ENCODE results near the gene PLCH1.

DNA sequence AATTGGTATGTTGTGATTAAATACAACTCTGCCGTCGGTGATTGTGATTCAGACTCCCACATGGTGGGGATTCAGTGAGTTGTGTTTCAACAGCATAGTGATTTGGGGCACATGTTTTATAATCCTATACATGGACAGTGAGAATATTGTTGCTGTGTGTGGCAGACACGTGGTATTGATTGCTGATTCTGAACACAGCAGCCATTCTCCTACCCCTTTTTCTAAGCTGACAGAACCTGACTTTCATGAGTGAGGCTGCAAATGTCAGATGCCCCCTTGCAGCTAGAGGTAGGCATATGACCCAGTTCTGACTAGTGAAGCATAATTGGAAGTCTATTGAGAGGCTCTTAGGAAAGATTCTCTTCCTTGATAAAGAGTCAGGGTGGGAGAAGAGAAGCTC is 296.3 kb downstream of the PLCH1 start:
- TF ChIP-seq CTCF (optimal IDR thresholded peaks at IDR 0.05 in 1 of 3, IDR thresholded peaks at IDR 0.05 in 1 of 3, conservative IDR thresholded peaks at IDR 0.05 in 1 of 3; ENCODE audit: extremely low read depth in 1 of 3, insufficient read depth in 2 of 3, low read length in 3 of 3): no peak
- no peak for TF ChIP-seq EZH2 (IDR thresholded peaks at IDR 0.05; ENCODE audit: low read length)
